Superior temporal gyrus (tissue), 1 donor: ENCODE data around the gene HNRNPA3.
"Not testable (repeated sequence)": the region's sequence is repeated elsewhere in the genome, so short reads cannot be mapped to it uniquely, and the experiment has no call there.

Experiments
- DNase-seq: peaks from one replicate; pipeline ENCODE4 v3.0.0-alpha.2; 2016; ENCODE audit errors: extremely low spot score

HNRNPA3 gene

GRCh38 chr2:177254433-177255226 is 42.0 kb downstream of the HNRNPA3 start:
- DNase-seq = no peak

- DNase-seq = no peak
Observed at GRCh38 chr2:177255227-177255601, 42.6 kb downstream of the HNRNPA3 start.

- no peak for DNase-seq
Observed at GRCh38 chr2:177256026-177256425, 43.4 kb downstream of the HNRNPA3 start.

GRCh38 chr2:177256695-177257094 is 44.1 kb downstream of the HNRNPA3 start:
- DNase-seq = no peak

- DNase-seq = no peak
Observed at GRCh38 chr2:177257471-177257870, 44.9 kb downstream of the HNRNPA3 start.

- DNase-seq = no peak
Observed at GRCh38 chr2:177258059-177258458, 45.5 kb downstream of the HNRNPA3 start.

GRCh38 chr2:177260379-177260778 is 47.8 kb downstream of the HNRNPA3 start:
- no peak for DNase-seq

- no peak for DNase-seq
Observed at GRCh38 chr2:177261116-177262060, 48.8 kb downstream of the HNRNPA3 start.

- peak; percentile 59 for DNase-seq
Observed at GRCh38 chr2:177262092-177262491, 49.5 kb downstream of the HNRNPA3 start.

GRCh38 chr2:177262958-177263450 is 50.4 kb downstream of the HNRNPA3 start:
- no peak for DNase-seq

GRCh38 chr2:177263451-177264208 is 51.0 kb downstream of the HNRNPA3 start:
- peak; percentile 98 for DNase-seq

GRCh38 chr2:177264209-177264692 is 51.7 kb downstream of the HNRNPA3 start:
- DNase-seq = no peak

GRCh38 chr2:177264693-177265587 is 52.3 kb downstream of the HNRNPA3 start, which contains the start of gene NFE2L2:
TSS of gene NFE2L2 (minus strand) at chr2:177264727. CDS start at chr2:177264576, 151 bp downstream.
- peak; percentile 90 for DNase-seq

GRCh38 chr2:177265824-177266817 is 53.5 kb downstream of the HNRNPA3 start:
- DNase-seq = peak; percentile 42

GRCh38 chr2:177266955-177267354 is 54.4 kb downstream of the HNRNPA3 start:
- not testable (repeated sequence) for DNase-seq

- no peak for DNase-seq
Observed at GRCh38 chr2:177268187-177268871, 55.7 kb downstream of the HNRNPA3 start.

GRCh38 chr2:177268901-177269300 is 56.3 kb downstream of the HNRNPA3 start:
- DNase-seq = no peak

GRCh38 chr2:177270531-177270930 is 57.9 kb downstream of the HNRNPA3 start:
- DNase-seq = no peak
